Activated CD8-positive, alpha-beta memory T cell treated with anti-CD3 and anti-CD28 coated beads, Interleukin-2, amount 50 U/mL, for 1 hour (primary cell): ENCODE data around the gene CARD14.
"Not testable (repeated sequence)": the region's sequence is repeated elsewhere in the genome, so short reads cannot be mapped to it uniquely, and the experiment has no call there.

Source experiments
- DNase-seq: peaks from one replicate; pipeline ENCODE4 v3.0.0-alpha.2; 2020; ENCODE audit errors: extremely low read depth

The CARD14 gene

GRCh38 chr17:80248894-80249710, 79.3 kb downstream of the CARD14 start:
- DNase-seq = no peak

- no peak for DNase-seq
Observed at GRCh38 chr17:80251966-80252365, 82.1 kb downstream of the CARD14 start.

- DNase-seq = peak; percentile 82
Observed at GRCh38 chr17:80252871-80253270, 83.0 kb downstream of the CARD14 start.

GRCh38 chr17:80253631-80254395, 84.0 kb downstream of the CARD14 start:
- DNase-seq = no peak

- no peak for DNase-seq
Observed at GRCh38 chr17:80254396-80255251, 84.8 kb downstream of the CARD14 start.

- no peak for DNase-seq
Observed at GRCh38 chr17:80256034-80256350, 86.2 kb downstream of the CARD14 start.

- no peak for DNase-seq
Observed at GRCh38 chr17:80257716-80258213, 87.9 kb downstream of the CARD14 start.

- not testable (repeated sequence) for DNase-seq
Observed at GRCh38 chr17:80258296-80258695, 88.5 kb downstream of the CARD14 start.
